GM21576 (cell line): Measurements from ENCODE around the gene MYH11.
"Not testable (repeated sequence)": the region's sequence is repeated elsewhere in the genome, so short reads cannot be mapped to it uniquely, and the experiment has no call there.

Experiments used
- ATAC-seq: cut with Tn5 transposase; IDR thresholded peaks from one replicate; pipeline ENCODE4 v1.9.1; 2021; ENCODE audit warnings: mild to moderate bottlenecking, moderate library complexity; ENCODE audit not compliant: unreplicated experiment

The MYH11 gene

GRCh38 chr16:15811481-15812400, 45.1 kb downstream of the MYH11 start:
- no peak for ATAC-seq

- ATAC-seq, result no peak
Measured at GRCh38 chr16:15810949-15811348, 45.9 kb downstream of the MYH11 start.

GRCh38 chr16:15810411-15810810, 46.4 kb downstream of the MYH11 start:
- ATAC-seq, result no peak

- ATAC-seq, result not testable (repeated sequence)
Measured at GRCh38 chr16:15809297-15809696, 47.5 kb downstream of the MYH11 start.

- ATAC-seq, result no peak
Measured at GRCh38 chr16:15808071-15808470, 48.8 kb downstream of the MYH11 start.

- no peak for ATAC-seq
Measured at GRCh38 chr16:15807603-15808009, 49.2 kb downstream of the MYH11 start.

GRCh38 chr16:15803618-15804017, 53.2 kb downstream of the MYH11 start:
- ATAC-seq, result no peak

- ATAC-seq, result no peak
Measured at GRCh38 chr16:15799851-15800495, 56.9 kb downstream of the MYH11 start.

- no peak for ATAC-seq
Measured at GRCh38 chr16:15798671-15799070, 58.2 kb downstream of the MYH11 start.

- no peak for ATAC-seq
Measured at GRCh38 chr16:15796885-15797284, 59.9 kb downstream of the MYH11 start.

GRCh38 chr16:15795615-15796014, 61.2 kb downstream of the MYH11 start:
- ATAC-seq, result no peak

- no peak for ATAC-seq
Measured at GRCh38 chr16:15792563-15792971, 64.3 kb downstream of the MYH11 start.

GRCh38 chr16:15790458-15790857, 66.4 kb downstream of the MYH11 start:
- no peak for ATAC-seq

GRCh38 chr16:15789816-15790215, 67.0 kb downstream of the MYH11 start:
- not testable (repeated sequence) for ATAC-seq

- no peak for ATAC-seq
Measured at GRCh38 chr16:15788846-15789239, 68.0 kb downstream of the MYH11 start.

- no peak for ATAC-seq
Measured at GRCh38 chr16:15786501-15786900, 70.3 kb downstream of the MYH11 start.

GRCh38 chr16:15785386-15786059, 71.3 kb downstream of the MYH11 start:
- no peak for ATAC-seq

GRCh38 chr16:15783985-15784384, 72.8 kb downstream of the MYH11 start:
- ATAC-seq, result no peak

- ATAC-seq, result no peak
Measured at GRCh38 chr16:15782573-15783365, 74.1 kb downstream of the MYH11 start.

GRCh38 chr16:15781650-15782049, 75.2 kb downstream of the MYH11 start:
- ATAC-seq, result no peak

- no peak for ATAC-seq
Measured at GRCh38 chr16:15780805-15781204, 76.0 kb downstream of the MYH11 start.
